ENCODE measurements around the gene SLC44A3. TPM values are rescaled to one million over a fixed set of nuclear protein-coding genes. Genes with fewer than 3 reads are reported as not detected.
"Not testable (repeated sequence)": the region's sequence is repeated elsewhere in the genome, so short reads cannot be mapped to it uniquely, and the experiment has no call there.

The SLC44A3 gene
- total and polyA plus RNA-seq, 4 experiments from 2014 or later = 1.1 to 2.3 (median 1.9) TPM

GRCh38 chr1:94940738-94941137 is 120.6 kb downstream of the SLC44A3 start:
- H3K36me3 ChIP-seq (ENCODE audit: insufficient read depth, low read length) = no peaks in the 10 kb centered on the region
- no peak overlapping the region for H3K27ac Mint-ChIP-seq
- H3K4me1 Mint-ChIP-seq = peaks cover 0 to 4% (median 1%) of the 10 kb centered on the region in 4 donors
- ChIA-PET POLR2A (ENCODE audit: partially characterized antibody) (no interaction called here), CTCF (ENCODE audit: partially characterized antibody) (interaction anchor here (0.8 kb wide), 1 partner anchor 86 kb away, joined by 3 read pairs; no protein-coding TSS in a partner anchor)
- no peak overlapping the region for H3K4me3 ChIP-seq (ENCODE audit: low read length in 2 of 2)
- H3K9me3 Mint-ChIP-seq = no peaks in the 10 kb centered on the region
- H3K36me3 Mint-ChIP-seq = peaks cover 0 to 4% of the 10 kb centered on the region in 2 donors
- no peak overlapping the region for H3K27ac ChIP-seq (ENCODE audit: low read depth, low read length)
- intact Hi-C loops (cut with micrococcal nuclease) = no loop called here
- no peaks in the 10 kb centered on the region for H3K9me3 ChIP-seq (ENCODE audit: control insufficient read depth in 1 of 2, low read length in 2 of 2)
- H3K4me3 Mint-ChIP-seq = no peak overlapping the region
- no peaks in the 10 kb centered on the region for H3K27me3 ChIP-seq (ENCODE audit: insufficient read depth, low read length)
- peaks cover 10 to 15% of the 10 kb centered on the region in 2 donors for H3K27me3 Mint-ChIP-seq
- H3K4me1 ChIP-seq (ENCODE audit: insufficient read depth, low read length) = no peaks in the 10 kb centered on the region
- no peak for DNase-seq

- H3K9me3 Mint-ChIP-seq; H3K27ac ChIP-seq (ENCODE audit: low read depth, low read length); POLR2A ChIA-PET (ENCODE audit: partially characterized antibody); DNase-seq; H3K36me3 ChIP-seq (ENCODE audit: insufficient read depth, low read length); H3K27me3 ChIP-seq (ENCODE audit: insufficient read depth, low read length); H3K27ac Mint-ChIP-seq; intact Hi-C loops (cut with micrococcal nuclease); H3K4me1 Mint-ChIP-seq; H3K4me1 ChIP-seq (ENCODE audit: insufficient read depth, low read length); H3K9me3 ChIP-seq (ENCODE audit: control insufficient read depth in 1 of 2, low read length in 2 of 2); H3K4me3 ChIP-seq (ENCODE audit: low read length in 2 of 2); H3K4me3 Mint-ChIP-seq; H3K36me3 Mint-ChIP-seq: not testable (repeated sequence)
- peaks cover 8 to 15% of the 10 kb centered on the region in 2 donors for H3K27me3 Mint-ChIP-seq
- CTCF ChIA-PET (ENCODE audit: partially characterized antibody) = interaction anchor here (0.6 kb wide), 1 partner anchor 87 kb away, joined by 3 read pairs; no protein-coding TSS in a partner anchor
Observed at GRCh38 chr1:94941480-94941879, 121.3 kb downstream of the SLC44A3 start.

- no peaks in the 10 kb centered on the region for H3K9me3 ChIP-seq (ENCODE audit: control insufficient read depth in 1 of 2, low read length in 2 of 2)
- H3K4me1 ChIP-seq (ENCODE audit: insufficient read depth, low read length) = no peaks in the 10 kb centered on the region
- H3K27me3 Mint-ChIP-seq = peaks cover 8 to 14% of the 10 kb centered on the region in 2 donors
- no peak overlapping the region for H3K4me3 Mint-ChIP-seq
- H3K36me3 Mint-ChIP-seq = peaks cover 0 to 4% of the 10 kb centered on the region in 2 donors
- no peaks in the 10 kb centered on the region for H3K36me3 ChIP-seq (ENCODE audit: insufficient read depth, low read length)
- H3K27ac ChIP-seq (ENCODE audit: low read depth, low read length) = no peak overlapping the region
- H3K27me3 ChIP-seq (ENCODE audit: insufficient read depth, low read length) = no peaks in the 10 kb centered on the region
- H3K27ac Mint-ChIP-seq = no peak overlapping the region
- ChIA-PET POLR2A (ENCODE audit: partially characterized antibody) (no interaction called here), CTCF (ENCODE audit: partially characterized antibody) (no interaction called here)
- no peaks in the 10 kb centered on the region for H3K4me1 Mint-ChIP-seq
- no peak overlapping the region for H3K4me3 ChIP-seq (ENCODE audit: low read length in 2 of 2)
- DNase-seq = no peak
- no peaks in the 10 kb centered on the region for H3K9me3 Mint-ChIP-seq
- intact Hi-C loops (cut with micrococcal nuclease) = no loop called here
Observed at GRCh38 chr1:94942171-94943128, 122.3 kb downstream of the SLC44A3 start.

Other genes starting within 250 kb of the SLC44A3 start
- gene CNN3, start 106.8 kb downstream of the SLC44A3 start, total RNA-seq = 1 to 10 TPM; 2.6 to 3.2 TPM
- gene CNN3, start 106.8 kb downstream of the SLC44A3 start, polyA plus RNA-seq = 1 to 10 TPM; 1.9 to 2.3 TPM

Measured in CD4-positive, alpha-beta memory T cell (primary cell).